Endothelial cell of umbilical vein (primary cell): ENCODE measurements around the gene NDUFA13. TPM values are rescaled to one million over a fixed set of nuclear protein-coding genes. Genes with fewer than 3 reads are reported as not detected.

Experiments
- BruUV-seq: library from RNA; stranded (reverse); fragments of 400-500 nt; replicated peaks from 2 replicates; lab custom pipeline; 2021; lab: Mats Ljungman, UMichigan
- CTCF ChIA-PET: fragments of 300-600, 350-600 bp; sonication (Branson Sonifier 250); formaldehyde crosslinking; loops from one replicate; lab custom pipeline; 2021; ENCODE audit warnings: antibody characterized with exemption, inconsistent platforms; lab: Charles Lee
- POLR2A ChIA-PET: fragments of 300-600, 350-600 bp; sonication (Branson Sonifier 250); formaldehyde crosslinking; loops from one replicate; lab custom pipeline; 2021; ENCODE audit warnings: antibody characterized with exemption, inconsistent platforms; lab: Charles Lee
- DNase-seq: peaks from one replicate; pipeline ENCODE4 v3.0.0-alpha.2; 2011; ENCODE audit warnings: low read depth, low spot score
- FAIRE-seq: peaks from 2 replicates; lab custom pipeline; 2011; peaks lifted over from hg19 to GRCh38; lab: Jason Lieb, UNC
- H2AFZ ChIP-seq: 2 replicates; pipeline ENCODE4 v1.6.0; 2012; ENCODE audit warnings: low read depth, low read length, control low read depth, inconsistent platforms
- H3K27ac ChIP-seq: 2 replicates; pipeline ENCODE4 v1.5.1; 2011; ENCODE audit warnings: low read depth, mild to moderate bottlenecking, control low read depth, low read length, moderate library complexity; ENCODE audit not compliant: insufficient read depth
- H3K27me3 ChIP-seq, 2 experiments: 2 replicates each; pipeline versions ENCODE4 v1.6.0 to v1.6.1; 2011; ENCODE audit warnings: low read length in 2 of 2, mixed read lengths in 1 of 2; ENCODE audit not compliant: control insufficient read depth in 2 of 2, insufficient read depth in 2 of 2
- H3K36me3 ChIP-seq, 2 experiments: 2 replicates in 1 of 2; 3 replicates in 1 of 2; pipeline ENCODE4 v1.5.1; 2011; ENCODE audit warnings: low read length in 2 of 2, mild to moderate bottlenecking in 1 of 2, moderate library complexity in 1 of 2; ENCODE audit not compliant: control insufficient read depth in 2 of 2, insufficient read depth in 2 of 2; ENCODE audit errors: extremely low read depth in 1 of 2
- H3K4me1 ChIP-seq: 3 replicates; pipeline ENCODE4 v1.5.1; 2011; ENCODE audit warnings: mild to moderate bottlenecking, low read length; ENCODE audit not compliant: control insufficient read depth, insufficient read depth; ENCODE audit errors: extremely low read depth
- H3K4me2 ChIP-seq: 2 replicates; pipeline ENCODE4 v1.6.1; 2011; ENCODE audit warnings: low read length, control low read depth, mixed read lengths; ENCODE audit not compliant: insufficient read depth
- H3K4me3 ChIP-seq, 3 experiments: fragments of 200-600 bp in 1 of 3; sonication (generic), shearing (Covaris generic) in 1 of 3; replicated peaks in 1 of 3; 2 replicates each; pipeline ENCODE4 v1.5.1; 2011 to 2016; ENCODE audit warnings: control low read depth in 3 of 3, low read length in 3 of 3, mild to moderate bottlenecking in 2 of 3, inconsistent platforms in 1 of 3, low read depth in 1 of 3, moderate library complexity in 1 of 3; ENCODE audit not compliant: insufficient read depth in 1 of 3
- H3K79me2 ChIP-seq: 2 replicates; pipeline ENCODE4 v1.6.0; 2012; ENCODE audit warnings: low read length, inconsistent platforms; ENCODE audit not compliant: control insufficient read depth, insufficient read depth
- H3K9ac ChIP-seq: replicated peaks from 2 replicates; pipeline ENCODE3; 2011; ENCODE audit warnings: low read length, control low read depth; ENCODE audit not compliant: insufficient read depth; ENCODE audit errors: extremely low read depth
- H3K9me1 ChIP-seq: replicated peaks from 3 replicates; pipeline ENCODE4 v1.6.0; 2011; ENCODE audit warnings: mild to moderate bottlenecking, low read length; ENCODE audit not compliant: control insufficient read depth, insufficient read depth; ENCODE audit errors: extremely low read depth
- H3K9me3 ChIP-seq: replicated peaks from 2 replicates; pipeline ENCODE4 v1.5.1; 2012; ENCODE audit warnings: low read length, inconsistent platforms; ENCODE audit not compliant: control insufficient read depth, insufficient read depth
- H4K20me1 ChIP-seq: replicated peaks from 2 replicates; pipeline ENCODE3; 2011; ENCODE audit warnings: mild to moderate bottlenecking, low read length; ENCODE audit not compliant: control insufficient read depth, insufficient read depth; ENCODE audit errors: extremely low read depth
- EZH2 ChIP-seq: IDR thresholded peaks from 2 replicates; pipeline ENCODE4 v1.6.1; 2012; ENCODE audit warnings: borderline replicate concordance, low read depth, mild to moderate bottlenecking, moderate library complexity, low read length, inconsistent platforms; ENCODE audit not compliant: severe bottlenecking
- FOS ChIP-seq: IDR thresholded peaks from 2 replicates; pipeline ENCODE4 v1.6.1; 2011; ENCODE audit warnings: mild to moderate bottlenecking, low read length, moderate library complexity, borderline replicate concordance; ENCODE audit not compliant: insufficient read depth
- GATA2 ChIP-seq: IDR thresholded peaks from 2 replicates; pipeline ENCODE4 v1.7.0; 2011; ENCODE audit warnings: low read depth, mild to moderate bottlenecking, moderate library complexity, mixed read lengths, low read length; ENCODE audit not compliant: insufficient read length, insufficient read depth
- JUN ChIP-seq: IDR thresholded peaks from 2 replicates; pipeline ENCODE4 v1.6.1; 2011; ENCODE audit warnings: borderline replicate concordance, low read depth; ENCODE audit not compliant: insufficient read length, insufficient read depth
- MYC ChIP-seq: IDR thresholded peaks from one replicate; pipeline ENCODE4 v1.6.1; 2011; ENCODE audit warnings: mild to moderate bottlenecking, low read depth, low read length
- POLR2A ChIP-seq: IDR thresholded peaks from 2 replicates; pipeline ENCODE4 v1.6.1; 2012; ENCODE audit warnings: low read depth, mild to moderate bottlenecking, control low read depth, low read length
- POLR2AphosphoS5 ChIP-seq: IDR thresholded peaks from 2 replicates; pipeline ENCODE4 v1.6.1; 2012; ENCODE audit warnings: low read depth, mild to moderate bottlenecking, control low read depth, low read length, moderate library complexity; ENCODE audit not compliant: insufficient read depth
- dilution Hi-C: fragments of 300-500 bp; cut with MboI; formaldehyde crosslinking; loops from one replicate; pipeline ENCODE4 v1.15.0; 2019; ENCODE audit warnings: low sequenced_read_pairs; ENCODE audit not compliant: extremely low pct_ligation_motif_present
- intact Hi-C: fragments of 100-400 bp; cut with micrococcal nuclease; formaldehyde crosslinking; loops from one replicate; pipeline ENCODE4 v1.10.0; 2022
- polyA plus RNA-seq, 4 experiments: library from polyadenylated mRNA; depleted of rRNA in 3 of 4; stranded (reverse) in 3 of 4; unstranded in 1 of 4; fragments of >200 nt; gene quantifications; 2 replicates each; pipeline versions ENCODE4 v1.2.1 to v1.2.3, GENCODE V29; 2011 to 2012; ENCODE audit warnings: missing spikeins in 1 of 4
- total RNA-seq: library from RNA; stranded (reverse); gene quantifications from 2 replicates; pipeline ENCODE4 v1.2.3, GENCODE V29; 2021
- TF ChIP-seq, protein P1 (sequence below), 2 donors: IDR thresholded peaks; 1 replicate in 1 of 2; 2 replicates in 1 of 2; pipeline ENCODE4 v1.5.1; 2011; ENCODE audit warnings: low read length in 2 of 2, mild to moderate bottlenecking in 2 of 2, moderate library complexity in 2 of 2, control low read depth in 1 of 2, inconsistent platforms in 1 of 2, low read depth in 1 of 2; ENCODE audit not compliant: insufficient read depth in 1 of 2; ENCODE audit errors: extremely low read depth in 1 of 2
- TF ChIP-seq, protein P2 (sequence below): IDR thresholded peaks from 2 replicates; pipeline ENCODE4 v1.6.1; 2011; ENCODE audit not compliant: insufficient read depth, insufficient read length

The NDUFA13 gene
- total and polyA plus RNA-seq, 2 donors (not counting 3 experiments of a cell fraction or from before 2014, with no cell fraction given) = 246 to 799 TPM

DNA sequence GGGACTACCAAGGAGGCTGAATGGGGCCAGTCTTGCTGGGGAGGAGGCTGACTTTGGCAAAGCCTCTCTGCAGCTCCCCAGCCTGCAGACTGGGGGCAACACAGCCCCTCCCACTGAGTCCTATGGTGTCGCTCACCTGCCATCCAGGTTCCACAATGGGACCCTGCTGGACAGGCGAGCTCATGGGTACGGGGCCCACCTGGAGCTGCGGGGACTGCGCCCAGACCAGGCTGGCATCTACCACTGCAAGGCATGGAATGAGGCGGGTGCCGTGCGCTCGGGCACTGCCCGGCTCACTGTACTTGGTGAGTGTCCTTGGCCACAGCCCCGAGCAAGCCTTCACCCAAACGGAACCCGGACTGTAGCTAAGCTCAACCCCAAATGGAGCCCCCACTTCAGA is 27.1 kb downstream of the NDUFA13 start:
- CTCF ChIA-PET = interaction anchor here (3.2 kb wide), 1 partner anchor 10 kb away, joined by 12 read pairs; no protein-coding TSS in a partner anchor
- TF ChIP-seq FOS (no peak), EZH2 (no peak), JUN (no peak), POLR2AphosphoS5 (no peak), GATA2 (no peak), MYC (no peak), POLR2A (no peak)
- TF ChIP-seq, protein P1, sequence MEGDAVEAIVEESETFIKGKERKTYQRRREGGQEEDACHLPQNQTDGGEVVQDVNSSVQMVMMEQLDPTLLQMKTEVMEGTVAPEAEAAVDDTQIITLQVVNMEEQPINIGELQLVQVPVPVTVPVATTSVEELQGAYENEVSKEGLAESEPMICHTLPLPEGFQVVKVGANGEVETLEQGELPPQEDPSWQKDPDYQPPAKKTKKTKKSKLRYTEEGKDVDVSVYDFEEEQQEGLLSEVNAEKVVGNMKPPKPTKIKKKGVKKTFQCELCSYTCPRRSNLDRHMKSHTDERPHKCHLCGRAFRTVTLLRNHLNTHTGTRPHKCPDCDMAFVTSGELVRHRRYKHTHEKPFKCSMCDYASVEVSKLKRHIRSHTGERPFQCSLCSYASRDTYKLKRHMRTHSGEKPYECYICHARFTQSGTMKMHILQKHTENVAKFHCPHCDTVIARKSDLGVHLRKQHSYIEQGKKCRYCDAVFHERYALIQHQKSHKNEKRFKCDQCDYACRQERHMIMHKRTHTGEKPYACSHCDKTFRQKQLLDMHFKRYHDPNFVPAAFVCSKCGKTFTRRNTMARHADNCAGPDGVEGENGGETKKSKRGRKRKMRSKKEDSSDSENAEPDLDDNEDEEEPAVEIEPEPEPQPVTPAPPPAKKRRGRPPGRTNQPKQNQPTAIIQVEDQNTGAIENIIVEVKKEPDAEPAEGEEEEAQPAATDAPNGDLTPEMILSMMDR (IDR thresholded peaks at IDR 0.05; ENCODE audit: extremely low read depth in 1 of 2, insufficient read depth in 1 of 2, low read depth in 1 of 2, low read length in 2 of 2) = no peak
- TF ChIP-seq, protein P2, sequence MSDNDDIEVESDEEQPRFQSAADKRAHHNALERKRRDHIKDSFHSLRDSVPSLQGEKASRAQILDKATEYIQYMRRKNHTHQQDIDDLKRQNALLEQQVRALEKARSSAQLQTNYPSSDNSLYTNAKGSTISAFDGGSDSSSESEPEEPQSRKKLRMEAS = no peak
- no peak overlapping the region for H3K9ac ChIP-seq
- H3K79me2 ChIP-seq = no peaks in the 10 kb centered on the region
- H3K4me2 ChIP-seq = no peak overlapping the region
- H3K36me3 ChIP-seq = no peaks in the 10 kb centered on the region
- POLR2A ChIA-PET = no interaction called here
- no peaks in the 10 kb centered on the region for H3K9me1 ChIP-seq
- intact Hi-C loops (no loop called here), dilution Hi-C loops (no loop called here)
- no peak overlapping the region for H3K4me3 ChIP-seq
- no TSS peak for BruUV-seq
- H2AFZ ChIP-seq = no peak overlapping the region
- peaks cover 21 to 23% of the 10 kb centered on the region in 2 experiments for H3K27me3 ChIP-seq
- DNase-seq (no peak), FAIRE-seq (no peak)
- no peak overlapping the region for H3K27ac ChIP-seq
- H3K9me3 ChIP-seq = no peaks in the 10 kb centered on the region
- H4K20me1 ChIP-seq = no peaks in the 10 kb centered on the region
- H3K4me1 ChIP-seq = no peaks in the 10 kb centered on the region
